Esophagus squamous epithelium (tissue), 5 donors: ENCODE measurements around the gene NRF1. TPM values are rescaled to one million over a fixed set of nuclear protein-coding genes. Genes with fewer than 3 reads are reported as not detected.

ENCODE experiments used
- DNase-seq: peaks from one replicate; lab custom pipeline; 2025; lab: John Stamatoyannopoulos, UW
- H3K27ac ChIP-seq, 4 donors: fragments of 200-600 bp; sonication (generic); one replicate each; pipeline ENCODE4 v1.5.1; 2016 to 2019; ENCODE audit warnings: mild to moderate bottlenecking in 1 of 4
- H3K27me3 ChIP-seq, 4 donors: fragments of 200-600 bp; sonication (generic); 1 replicate in 3 of 4; 2 replicates in 1 of 4; pipeline versions ENCODE4 v1.5.1 to v1.6.0; 2017 to 2021; ENCODE audit warnings: antibody characterized with exemption in 1 of 4
- H3K36me3 ChIP-seq, 3 donors: fragments of 200-600 bp; sonication (generic); one replicate each; pipeline ENCODE4 v1.5.1; 2016 to 2019
- H3K4me1 ChIP-seq, 3 donors: fragments of 200-600 bp; sonication (generic); one replicate each; pipeline ENCODE4 v1.5.1; 2017 to 2019
- H3K4me3 ChIP-seq, 4 donors: fragments of 200-600 bp; sonication (generic); 1 replicate in 3 of 4; 2 replicates in 1 of 4; pipeline ENCODE4 v1.5.1; 2016 to 2019; ENCODE audit warnings: mild to moderate bottlenecking in 2 of 4, moderate library complexity in 1 of 4
- H3K9me3 ChIP-seq, 3 donors: fragments of 200-600 bp; sonication (generic); one replicate each; pipeline ENCODE4 v1.5.1; 2016 to 2019
- POLR2A ChIP-seq, 4 donors: fragments of 450-650 bp; IDR thresholded peaks; one replicate each; pipeline ENCODE4 v1.6.1; 2017; ENCODE audit warnings: antibody characterized with exemption in 4 of 4, mild to moderate bottlenecking in 4 of 4, moderate library complexity in 3 of 4
- WGBS, 2 donors: methylation state at CpG; one replicate each; pipeline ENCODE4 v1.1.5; 2018; 5-methylcytosine and 5-hydroxymethylcytosine counted together
- intact Hi-C: fragments of 100-400 bp; cut with DNase I; formaldehyde crosslinking; loops from one replicate; pipeline ENCODE4 v1.15.0; 2022
- total RNA-seq, 4 donors: library from RNA; depleted of rRNA; stranded (reverse); fragments of >200 nt; gene quantifications; one replicate each; pipeline ENCODE4 v1.1.0, GENCODE V29; 2016
- TF ChIP-seq, protein P1 (sequence below), 6 experiments: fragments of 450-650 bp in 4 of 6; fragments of 200-600 bp in 2 of 6; sonication (generic) in 2 of 6; IDR thresholded peaks; one replicate each; pipeline ENCODE4 v1.5.1; 2016 to 2019; ENCODE audit warnings: antibody characterized with exemption in 6 of 6, mild to moderate bottlenecking in 4 of 6, moderate library complexity in 4 of 6
- donor health status: DM: yes; HTN: yes; CAD: no.

Gene NRF1
- total RNA-seq, 4 donors from 2014 or later = 10.0 to 18.3 (median 13.3) TPM

DNA sequence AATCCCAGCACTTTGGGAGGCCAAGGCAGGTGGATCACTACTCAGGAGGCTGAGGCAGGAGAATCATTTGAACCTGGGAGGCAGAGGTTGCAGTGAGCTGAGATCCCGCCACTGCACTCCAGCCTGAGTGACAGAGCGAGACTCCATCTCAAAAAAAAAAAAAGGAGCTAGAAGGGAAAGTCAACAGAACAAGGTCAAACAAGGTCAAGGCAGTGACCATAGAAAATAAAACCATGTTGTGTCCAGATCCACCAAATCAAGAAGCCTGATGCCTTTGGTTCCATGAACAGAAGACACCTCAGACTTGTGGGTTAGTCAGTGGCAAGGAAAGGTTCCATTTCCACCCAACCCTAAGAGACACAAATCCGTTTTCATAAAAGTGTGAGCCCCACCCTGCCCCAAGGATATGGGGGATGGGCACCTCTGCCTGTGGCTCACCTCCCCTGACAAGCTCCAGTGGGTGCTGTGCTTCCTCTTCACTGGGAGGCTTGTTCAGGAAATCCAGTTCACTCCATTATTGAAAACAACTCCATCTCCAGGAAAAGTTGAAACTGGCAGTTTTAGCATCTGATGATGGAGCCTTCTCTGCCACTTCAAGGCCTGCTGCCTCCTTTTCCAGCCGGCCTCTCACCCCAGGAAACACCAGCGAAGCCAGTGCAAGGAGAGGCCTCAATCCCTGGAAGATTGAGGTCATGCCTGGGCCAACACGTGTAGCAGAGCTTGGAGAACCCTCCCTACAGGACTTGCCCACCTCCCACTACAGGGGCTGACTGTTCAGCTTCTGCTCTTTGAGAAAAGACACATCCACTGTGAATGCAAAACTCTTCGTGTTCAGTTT, 152.9 kb downstream of the NRF1 start:
- DNase-seq = no peak
- intact Hi-C loops = no loop called here
- Histone ChIP-seq H3K4me1 (no peaks in the 10 kb centered on the region), H3K9me3 (no peaks in the 10 kb centered on the region), H3K27me3 (no peaks in the 10 kb centered on the region), H3K27ac (no peak overlapping the region), H3K36me3 (peaks cover 0 to 1% (median 0%) of the 10 kb centered on the region in 3 donors), H3K4me3 (no peak overlapping the region)
- TF ChIP-seq POLR2A (IDR thresholded peaks at IDR 0.05) = no peak
- TF ChIP-seq, protein P1, sequence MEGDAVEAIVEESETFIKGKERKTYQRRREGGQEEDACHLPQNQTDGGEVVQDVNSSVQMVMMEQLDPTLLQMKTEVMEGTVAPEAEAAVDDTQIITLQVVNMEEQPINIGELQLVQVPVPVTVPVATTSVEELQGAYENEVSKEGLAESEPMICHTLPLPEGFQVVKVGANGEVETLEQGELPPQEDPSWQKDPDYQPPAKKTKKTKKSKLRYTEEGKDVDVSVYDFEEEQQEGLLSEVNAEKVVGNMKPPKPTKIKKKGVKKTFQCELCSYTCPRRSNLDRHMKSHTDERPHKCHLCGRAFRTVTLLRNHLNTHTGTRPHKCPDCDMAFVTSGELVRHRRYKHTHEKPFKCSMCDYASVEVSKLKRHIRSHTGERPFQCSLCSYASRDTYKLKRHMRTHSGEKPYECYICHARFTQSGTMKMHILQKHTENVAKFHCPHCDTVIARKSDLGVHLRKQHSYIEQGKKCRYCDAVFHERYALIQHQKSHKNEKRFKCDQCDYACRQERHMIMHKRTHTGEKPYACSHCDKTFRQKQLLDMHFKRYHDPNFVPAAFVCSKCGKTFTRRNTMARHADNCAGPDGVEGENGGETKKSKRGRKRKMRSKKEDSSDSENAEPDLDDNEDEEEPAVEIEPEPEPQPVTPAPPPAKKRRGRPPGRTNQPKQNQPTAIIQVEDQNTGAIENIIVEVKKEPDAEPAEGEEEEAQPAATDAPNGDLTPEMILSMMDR (IDR thresholded peaks at IDR 0.05) = no peak
- WGBS, 2 donors = 83 to 87% methylated on average over 7 of the region's 7 CpGs

DNA sequence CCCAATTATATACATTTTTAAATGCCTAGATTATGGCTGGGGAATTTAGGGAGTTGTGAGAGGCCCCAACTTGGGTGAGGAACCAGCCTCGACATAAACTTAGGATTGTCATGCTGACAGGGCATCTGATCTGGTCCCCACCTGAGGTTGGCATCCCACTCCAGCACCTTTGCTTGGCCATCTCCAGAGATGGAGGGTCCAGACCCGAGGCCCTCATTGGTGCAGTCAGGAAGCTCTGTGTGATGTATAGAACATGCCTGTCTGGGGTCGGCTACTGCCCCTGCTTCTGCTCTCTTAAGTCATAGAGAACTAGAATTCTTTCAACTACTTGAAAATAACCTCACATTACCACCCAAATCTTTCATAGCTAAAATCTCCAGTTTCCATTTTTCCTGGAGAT, 153.8 kb downstream of the NRF1 start:
- Histone ChIP-seq H3K36me3 (peaks cover 0 to 5% (median 0%) of the 10 kb centered on the region in 3 donors), H3K4me3 (no peak overlapping the region), H3K9me3 (no peaks in the 10 kb centered on the region), H3K27ac (no peak overlapping the region), H3K4me1 (no peaks in the 10 kb centered on the region), H3K27me3 (no peaks in the 10 kb centered on the region)
- intact Hi-C loops = no loop called here
- TF ChIP-seq, protein P1 (IDR thresholded peaks at IDR 0.05) = no peak
- no peak for DNase-seq
- 79 to 93% methylated on average over 3 of the region's 3 CpGs for WGBS, 2 donors

DNA sequence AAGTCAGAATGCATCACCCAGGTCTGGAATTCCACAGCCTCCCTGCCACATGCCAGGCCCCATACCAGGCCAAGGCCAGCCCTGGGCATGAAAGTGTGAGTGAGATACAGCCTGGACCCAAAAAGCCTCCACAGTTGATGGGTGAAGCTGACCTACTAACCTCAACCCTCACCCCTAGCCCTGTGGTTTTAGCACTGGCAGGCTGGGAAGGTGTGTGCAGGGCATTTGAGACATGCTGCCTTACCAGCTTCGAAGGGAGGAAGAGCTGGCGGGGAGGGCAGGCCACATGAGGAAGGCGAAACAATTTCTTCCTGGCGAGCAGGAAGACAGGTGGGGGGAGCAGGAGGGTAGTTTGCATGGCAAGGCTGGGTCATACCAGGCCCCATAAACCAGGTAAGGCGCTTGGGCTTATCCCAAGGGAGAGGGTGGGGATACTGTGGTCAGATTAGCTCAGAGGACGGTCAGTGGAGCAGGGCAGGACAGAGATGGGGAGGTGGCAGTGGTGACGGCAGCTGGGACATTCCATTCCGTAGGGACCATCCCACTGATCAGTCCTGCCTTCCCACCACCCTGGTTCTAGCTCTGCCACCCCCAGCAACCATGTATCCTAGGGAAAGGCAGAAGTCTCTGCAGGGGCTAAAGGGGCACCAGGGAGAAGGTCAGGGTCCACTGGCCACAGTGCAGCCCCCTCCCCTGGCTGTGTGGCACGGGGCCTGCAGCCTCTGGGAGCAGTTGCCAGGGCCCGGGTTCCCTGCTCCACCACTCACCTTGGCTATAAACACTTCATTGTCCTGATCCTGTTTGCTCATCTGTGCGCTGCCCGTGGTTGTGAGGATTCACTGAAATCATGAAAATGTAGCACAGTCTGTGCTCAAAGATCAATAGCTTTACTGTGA, 155.8 kb downstream of the NRF1 start:
- H3K27me3 ChIP-seq = no peaks in the 10 kb centered on the region
- H3K27ac ChIP-seq = no peak overlapping the region
- intact Hi-C loops = no loop called here
- peaks cover 0 to 5% (median 0%) of the 10 kb centered on the region in 3 donors for H3K36me3 ChIP-seq
- DNase-seq = no peak
- TF ChIP-seq, protein P1 (IDR thresholded peaks at IDR 0.05) = no peak
- WGBS, 2 donors = 80 to 85% methylated on average over 10 to 12 of the region's 12 CpGs
- H3K9me3 ChIP-seq = no peaks in the 10 kb centered on the region
- H3K4me3 ChIP-seq = no peak overlapping the region
- H3K4me1 ChIP-seq = no peaks in the 10 kb centered on the region

DNA sequence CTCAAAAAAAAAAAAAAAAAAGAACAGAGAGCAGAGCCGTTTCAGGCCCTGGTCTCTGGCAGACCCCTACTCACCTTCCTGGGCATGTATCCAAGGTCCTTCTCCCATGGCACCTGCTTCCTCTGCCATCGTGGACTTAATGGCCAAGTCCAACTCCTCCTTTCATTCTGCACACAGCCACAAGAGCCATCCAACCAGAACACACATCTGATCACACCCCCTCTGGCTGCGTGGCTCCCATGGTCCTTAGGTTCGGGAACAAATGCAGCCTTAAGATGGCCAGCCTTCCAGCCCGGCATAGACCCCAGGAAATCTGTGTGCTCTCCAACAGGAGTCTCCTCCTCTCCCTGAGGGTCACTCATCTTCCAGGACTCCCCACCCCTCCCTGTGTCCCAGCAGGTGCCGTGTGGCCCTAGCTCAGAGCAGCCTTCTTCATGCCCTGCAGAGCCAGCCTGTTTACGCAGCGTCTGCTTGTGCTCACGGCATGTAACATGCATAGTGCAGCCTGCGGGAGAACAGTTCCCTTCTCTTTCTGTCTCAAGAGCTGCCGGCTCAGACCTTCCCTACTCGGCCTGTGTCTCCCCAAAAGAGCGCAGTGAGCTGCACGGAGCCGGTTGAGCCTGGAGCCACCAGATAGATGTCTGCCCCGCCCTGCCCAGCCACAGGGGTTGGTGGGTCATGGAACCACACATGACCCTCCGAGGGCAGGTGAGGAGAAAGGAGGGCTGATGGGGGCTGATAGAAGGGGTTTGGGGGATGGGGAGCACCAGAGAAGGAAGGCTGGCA, 157.3 kb downstream of the NRF1 start:
- no peak for DNase-seq
- peaks cover 0 to 5% (median 0%) of the 10 kb centered on the region in 3 donors for H3K36me3 ChIP-seq
- no peak overlapping the region for H3K4me3 ChIP-seq
- no peak overlapping the region for H3K27ac ChIP-seq
- no peaks in the 10 kb centered on the region for H3K4me1 ChIP-seq
- no peaks in the 10 kb centered on the region for H3K9me3 ChIP-seq
- H3K27me3 ChIP-seq = peaks cover 0 to 6% (median 0%) of the 10 kb centered on the region in 4 donors
- intact Hi-C loops = no loop called here
- TF ChIP-seq, protein P1 (IDR thresholded peaks at IDR 0.05) = no peak
- TF ChIP-seq POLR2A (IDR thresholded peaks at IDR 0.05) = no peak
- 65 to 85% methylated on average over 5 to 10 of the region's 17 CpGs for WGBS, 2 donors
